ENCODE results near the gene C1RL.

DNA sequence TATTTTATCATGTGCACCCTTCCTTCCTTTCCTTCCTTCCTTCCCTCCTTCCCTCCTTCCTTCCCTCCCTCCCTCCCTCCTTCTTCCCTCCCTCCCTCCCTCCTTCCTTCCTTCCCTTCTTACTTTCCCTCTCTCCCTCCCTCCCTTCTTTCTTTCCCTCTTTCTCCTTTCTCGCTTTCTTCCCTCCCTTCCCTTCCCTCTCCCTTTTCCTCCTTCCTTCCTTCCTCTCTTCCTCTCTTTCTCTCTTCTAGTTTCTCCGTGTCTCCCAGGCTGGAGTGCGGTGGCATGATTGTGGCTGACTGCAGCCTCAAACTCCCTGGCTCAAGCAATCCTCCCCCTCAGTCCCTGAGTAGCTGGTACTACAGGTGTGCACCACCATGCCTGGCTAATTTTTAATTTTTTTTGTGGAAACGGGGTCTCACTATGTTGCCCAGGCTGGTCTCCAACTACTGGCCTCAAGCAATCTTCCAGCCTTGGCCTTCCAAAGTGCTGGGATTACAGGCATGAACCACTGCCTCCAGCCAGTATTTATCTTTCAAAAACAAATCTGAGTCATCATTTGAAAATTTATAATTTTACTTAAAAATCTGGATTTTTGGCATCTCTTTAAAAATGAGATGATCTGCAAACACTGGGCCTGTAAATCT is 7.8 kb downstream of the C1RL start:
- TF ChIP-seq, protein P1, sequence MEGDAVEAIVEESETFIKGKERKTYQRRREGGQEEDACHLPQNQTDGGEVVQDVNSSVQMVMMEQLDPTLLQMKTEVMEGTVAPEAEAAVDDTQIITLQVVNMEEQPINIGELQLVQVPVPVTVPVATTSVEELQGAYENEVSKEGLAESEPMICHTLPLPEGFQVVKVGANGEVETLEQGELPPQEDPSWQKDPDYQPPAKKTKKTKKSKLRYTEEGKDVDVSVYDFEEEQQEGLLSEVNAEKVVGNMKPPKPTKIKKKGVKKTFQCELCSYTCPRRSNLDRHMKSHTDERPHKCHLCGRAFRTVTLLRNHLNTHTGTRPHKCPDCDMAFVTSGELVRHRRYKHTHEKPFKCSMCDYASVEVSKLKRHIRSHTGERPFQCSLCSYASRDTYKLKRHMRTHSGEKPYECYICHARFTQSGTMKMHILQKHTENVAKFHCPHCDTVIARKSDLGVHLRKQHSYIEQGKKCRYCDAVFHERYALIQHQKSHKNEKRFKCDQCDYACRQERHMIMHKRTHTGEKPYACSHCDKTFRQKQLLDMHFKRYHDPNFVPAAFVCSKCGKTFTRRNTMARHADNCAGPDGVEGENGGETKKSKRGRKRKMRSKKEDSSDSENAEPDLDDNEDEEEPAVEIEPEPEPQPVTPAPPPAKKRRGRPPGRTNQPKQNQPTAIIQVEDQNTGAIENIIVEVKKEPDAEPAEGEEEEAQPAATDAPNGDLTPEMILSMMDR (IDR thresholded peaks at IDR 0.05) = no peak
- no peak for TF ChIP-seq POLR2A (IDR thresholded peaks at IDR 0.05)

Measured in uterus (tissue), 2 donors.